ENCODE measurements around the gene MAZ. TPM values are rescaled to one million over a fixed set of nuclear protein-coding genes. Genes with fewer than 3 reads are reported as not detected.
"Not testable (repeated sequence)": the region's sequence is repeated elsewhere in the genome, so short reads cannot be mapped to it uniquely, and the experiment has no call there.

MAZ gene
- total RNA-seq, 1 experiment from 2014 or later = 426 TPM

DNA sequence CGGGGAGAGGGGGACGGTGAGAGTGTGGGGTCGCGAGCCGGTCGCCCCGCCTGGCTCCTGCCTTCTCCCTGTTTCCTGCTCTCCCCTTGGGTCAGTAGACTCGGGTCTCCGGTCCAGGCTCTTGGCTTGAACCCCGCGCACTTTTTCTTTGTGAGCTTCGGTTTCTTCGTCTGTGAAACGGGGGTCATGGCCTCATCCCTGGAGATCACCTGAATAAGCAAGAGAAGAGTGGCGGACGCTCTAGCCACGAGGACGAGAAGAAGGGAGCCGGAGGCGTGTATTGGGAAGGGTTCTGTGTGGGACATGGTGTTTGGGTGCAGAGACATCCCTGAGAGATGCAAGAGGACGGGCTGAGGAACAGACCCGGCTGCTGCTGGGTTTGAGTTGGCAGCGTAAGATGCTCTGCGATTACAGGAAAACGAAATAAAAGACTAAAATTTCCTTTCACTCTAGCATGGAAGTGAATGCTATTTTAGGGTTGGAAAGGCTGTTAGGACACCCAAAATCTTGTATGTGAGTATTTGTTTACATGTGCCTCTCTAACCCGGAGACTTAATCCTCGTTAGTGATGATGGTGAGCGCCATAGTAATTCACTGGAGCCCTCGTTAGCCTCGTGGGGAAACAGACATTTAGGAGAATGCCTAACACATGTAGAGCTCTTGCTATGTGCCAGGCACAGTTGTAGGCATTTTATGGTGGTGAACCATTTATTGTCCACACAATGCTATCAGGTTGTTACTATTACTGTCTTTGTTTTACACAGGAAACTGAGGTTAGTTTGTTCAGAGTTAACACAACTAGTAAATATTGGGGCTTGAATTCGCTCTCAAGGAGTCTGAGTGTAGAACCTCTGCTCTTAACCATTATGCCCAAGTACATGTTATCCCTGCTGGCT, 15.1 kb upstream of the MAZ start:
- no peaks in the 10 kb centered on the region; the same call in 1 of the 2 replicates for H3K36me3 ChIP-seq (ENCODE audit: control insufficient read depth, insufficient read depth, low read length)
- H3K27ac ChIP-seq (ENCODE audit: low read length) = peak overlapping the region; percentile 94
- no peaks in the 10 kb centered on the region for H3K27me3 ChIP-seq (ENCODE audit: control insufficient read depth, insufficient read depth, low read length)
- peak overlapping the region; percentile 87 to 93 for H3K4me3 ChIP-seq (ENCODE audit: low read depth in 2 of 2, low read length in 2 of 2)
- no peak for DNase-seq (ENCODE audit: low read depth, low spot score)
- H3K4me1 ChIP-seq (ENCODE audit: control insufficient read depth, insufficient read depth, low read length) = peaks cover 12% of the 10 kb centered on the region
- TF ChIP-seq CTCF (IDR thresholded peaks at IDR 0.05) = no peak
- 0 out of 2 replicates have a peak, but pooled peaks have one; percentile 16 for TF ChIP-seq SIN3A (IDR thresholded peaks at IDR 0.05; ENCODE audit: borderline replicate concordance, insufficient read depth, low read depth, low read length)
- TF ChIP-seq REST (IDR thresholded peaks at IDR 0.05; ENCODE audit: insufficient read depth in 1 of 2, low read depth in 2 of 2, low read length in 1 of 2) = no peak
- ChIA-PET POLR2A (no interaction called here), CTCF (interaction anchor here (0.7 kb wide), 1 partner anchor 91 kb away, joined by 3 read pairs; no protein-coding TSS in a partner anchor)
- intact Hi-C loops (cut with micrococcal nuclease; ENCODE audit: unreplicated experiment) = no loop called here
- ATAC-seq = peak; percentile 59
- TSS peak; percentile 84 for BruUV-seq (replicated peaks)
- in situ Hi-C loops (cut with HindIII; ENCODE audit: low pct_unique_long_range_greater_than_20kb, low sequenced_read_pairs) = no loop called here
- H3K9me3 ChIP-seq (ENCODE audit: control insufficient read depth, insufficient read depth, low read depth, low read length) = no peaks in the 10 kb centered on the region

DNA sequence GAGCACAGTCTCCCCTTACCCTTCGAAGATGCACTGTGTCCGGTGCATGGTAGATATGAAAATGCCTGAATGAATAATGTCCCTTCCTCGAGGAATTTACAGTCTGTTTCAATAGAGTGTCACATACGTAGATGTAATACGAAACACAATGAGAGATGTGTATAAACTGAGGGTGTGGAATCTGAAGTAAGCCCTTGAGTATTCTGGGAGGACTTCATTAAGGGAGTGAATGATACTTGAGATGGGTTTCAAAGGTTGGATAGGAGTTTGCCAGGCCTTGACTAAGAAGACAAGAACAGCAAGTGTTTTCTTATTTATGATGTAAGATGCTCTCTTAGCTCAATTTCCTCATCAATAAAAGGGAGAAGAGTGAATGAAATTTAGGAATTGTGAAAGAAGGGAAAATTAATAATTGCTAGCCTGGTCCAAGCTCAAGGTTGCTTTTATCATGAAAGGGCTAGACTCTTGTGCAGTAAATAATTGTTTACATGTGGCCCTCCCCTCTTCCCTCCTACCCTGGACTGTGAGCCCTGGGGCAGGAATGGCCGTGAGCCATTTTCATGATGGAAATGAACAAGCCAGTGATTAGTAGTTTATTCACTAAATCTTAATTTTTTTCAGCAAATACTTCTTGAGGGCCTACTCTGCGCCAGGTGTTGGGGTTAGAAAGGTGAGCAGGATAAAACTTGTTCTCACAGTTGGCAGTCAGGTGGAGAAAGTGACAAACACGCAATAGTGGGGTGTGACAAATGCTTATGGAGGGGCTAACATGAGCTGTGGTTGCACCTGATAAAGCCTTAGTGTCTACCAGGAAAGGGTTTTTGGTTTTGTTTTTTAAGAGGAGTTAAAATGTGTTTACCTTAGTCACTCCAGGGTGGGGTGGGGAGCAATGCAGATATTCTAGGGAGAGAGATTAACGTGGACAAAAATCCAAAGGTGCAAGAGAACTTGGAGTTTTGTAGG, 14.2 kb upstream of the MAZ start:
- no peaks in the 10 kb centered on the region; the same call in 1 of the 2 replicates for H3K36me3 ChIP-seq (ENCODE audit: control insufficient read depth, insufficient read depth, low read length)
- no TSS peak for BruUV-seq (replicated peaks)
- in situ Hi-C loops (cut with HindIII; ENCODE audit: low pct_unique_long_range_greater_than_20kb, low sequenced_read_pairs) (no loop called here), intact Hi-C loops (cut with micrococcal nuclease; ENCODE audit: unreplicated experiment) (no loop called here)
- ATAC-seq = no peak
- H3K4me1 ChIP-seq (ENCODE audit: control insufficient read depth, insufficient read depth, low read length) = peaks cover 12% of the 10 kb centered on the region
- DNase-seq (ENCODE audit: low read depth, low spot score) = no peak
- TF ChIP-seq REST (IDR thresholded peaks at IDR 0.05; ENCODE audit: insufficient read depth in 1 of 2, low read depth in 2 of 2, low read length in 1 of 2) = no peak
- TF ChIP-seq SIN3A (IDR thresholded peaks at IDR 0.05; ENCODE audit: borderline replicate concordance, insufficient read depth, low read depth, low read length) = no peak
- no peak for TF ChIP-seq CTCF (IDR thresholded peaks at IDR 0.05)
- no peak for TF ChIP-seq POLR2AphosphoS5 (IDR thresholded peaks at IDR 0.05; ENCODE audit: low read depth, low read length)
- TF ChIP-seq TCF7L2 (IDR thresholded peaks at IDR 0.05; ENCODE audit: low read depth, low read length) = no peak
- H3K27me3 ChIP-seq (ENCODE audit: control insufficient read depth, insufficient read depth, low read length) = no peaks in the 10 kb centered on the region
- no peaks in the 10 kb centered on the region for H3K9me3 ChIP-seq (ENCODE audit: control insufficient read depth, insufficient read depth, low read depth, low read length)
- ChIA-PET POLR2A (interaction anchor here (0.6 kb wide), 1 partner anchor 30 kb away, joined by 5 read pairs; no protein-coding TSS in a partner anchor), CTCF (no interaction called here)
- H3K27ac ChIP-seq (ENCODE audit: low read length) = peak overlapping the region; percentile 94
- H3K4me3 ChIP-seq (ENCODE audit: low read depth in 2 of 2, low read length in 2 of 2) = peak overlapping the region; percentile 87 to 93

DNA sequence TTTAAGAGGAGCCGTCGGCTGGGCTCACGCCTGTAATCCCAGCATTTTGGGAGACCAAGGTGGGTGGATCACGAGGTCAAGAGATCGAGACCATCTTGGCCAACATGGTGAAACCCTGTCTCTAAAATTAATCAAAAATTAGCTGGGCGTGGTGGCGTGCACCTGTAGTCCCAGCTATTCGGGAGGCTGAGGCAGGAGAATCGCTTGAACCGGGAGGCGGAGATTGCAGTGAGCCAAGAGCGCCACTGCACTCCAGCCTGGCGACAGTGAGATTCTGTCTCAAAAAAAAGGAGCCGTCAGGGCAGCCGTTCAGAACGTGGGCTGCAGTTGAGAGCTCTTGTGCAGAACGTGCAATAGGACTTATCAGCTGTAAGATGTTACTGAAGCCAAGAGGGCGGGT, 13.2 kb upstream of the MAZ start:
- intact Hi-C loops (cut with micrococcal nuclease; ENCODE audit: unreplicated experiment); BruUV-seq (replicated peaks); H3K4me3 ChIP-seq (ENCODE audit: low read depth in 2 of 2, low read length in 2 of 2); H3K27ac ChIP-seq (ENCODE audit: low read length); DNase-seq (ENCODE audit: low read depth, low spot score); H3K36me3 ChIP-seq (ENCODE audit: control insufficient read depth, insufficient read depth, low read length); H3K27me3 ChIP-seq (ENCODE audit: control insufficient read depth, insufficient read depth, low read length); CTCF ChIA-PET; in situ Hi-C loops (cut with HindIII; ENCODE audit: low pct_unique_long_range_greater_than_20kb, low sequenced_read_pairs); H3K9me3 ChIP-seq (ENCODE audit: control insufficient read depth, insufficient read depth, low read depth, low read length); ATAC-seq: not testable (repeated sequence)
- POLR2A ChIA-PET = interaction anchor here (1.5 kb wide), 1 partner anchor 11 kb away, joined by 14 read pairs; no protein-coding TSS in a partner anchor
- peaks cover 12% of the 10 kb centered on the region for H3K4me1 ChIP-seq (ENCODE audit: control insufficient read depth, insufficient read depth, low read length)
